Measurements from ENCODE around the gene SH3BP4. TPM values are rescaled to one million over a fixed set of nuclear protein-coding genes. Genes with fewer than 3 reads are reported as not detected.

The SH3BP4 gene
- total RNA-seq, 1 donor from 2014 or later: 67.6 TPM

DNA sequence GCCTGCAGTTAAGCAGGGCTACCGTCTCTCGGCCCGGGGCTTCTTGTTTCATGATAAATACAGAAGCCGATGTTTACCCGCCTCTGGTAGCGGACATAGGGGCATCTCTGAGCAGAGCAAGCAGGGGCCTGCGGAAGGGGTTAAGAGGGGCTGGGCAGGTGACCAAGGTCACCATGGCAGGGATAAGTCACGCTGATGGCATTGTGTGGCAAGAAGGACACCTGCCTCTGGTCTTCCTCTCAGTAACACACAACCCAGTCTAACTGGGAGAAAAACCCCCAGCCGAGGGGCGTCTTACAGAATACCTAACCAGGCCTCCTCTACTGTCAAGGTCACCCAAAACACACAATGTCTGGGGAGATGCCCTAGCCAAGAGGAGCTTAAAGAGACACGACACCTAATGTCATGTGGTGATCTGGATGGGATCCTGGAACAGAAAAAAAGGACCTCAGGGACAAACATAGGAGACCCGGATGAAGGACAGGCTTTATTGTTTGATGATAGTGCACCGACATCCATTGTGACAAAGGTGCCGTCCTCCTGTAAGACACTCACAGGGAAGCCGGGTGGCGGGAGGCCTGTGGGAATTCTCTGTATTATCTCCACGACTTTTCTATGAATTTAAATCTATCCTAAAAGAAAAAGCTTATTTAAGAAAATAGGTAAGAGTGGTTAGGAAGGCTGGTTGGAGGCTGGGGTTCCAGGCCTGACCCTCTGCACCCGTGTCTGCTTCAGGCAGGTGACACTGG is 24.8 kb downstream of the SH3BP4 start:
- no peak overlapping the region for H3K4me3 ChIP-seq (ENCODE audit: low read depth, low read length)
- no peak for DNase-seq (ENCODE audit: low read depth)
- TF ChIP-seq CTCF (conservative IDR thresholded peaks at IDR 0.05; ENCODE audit: low read depth, low read length): no peak

DNA sequence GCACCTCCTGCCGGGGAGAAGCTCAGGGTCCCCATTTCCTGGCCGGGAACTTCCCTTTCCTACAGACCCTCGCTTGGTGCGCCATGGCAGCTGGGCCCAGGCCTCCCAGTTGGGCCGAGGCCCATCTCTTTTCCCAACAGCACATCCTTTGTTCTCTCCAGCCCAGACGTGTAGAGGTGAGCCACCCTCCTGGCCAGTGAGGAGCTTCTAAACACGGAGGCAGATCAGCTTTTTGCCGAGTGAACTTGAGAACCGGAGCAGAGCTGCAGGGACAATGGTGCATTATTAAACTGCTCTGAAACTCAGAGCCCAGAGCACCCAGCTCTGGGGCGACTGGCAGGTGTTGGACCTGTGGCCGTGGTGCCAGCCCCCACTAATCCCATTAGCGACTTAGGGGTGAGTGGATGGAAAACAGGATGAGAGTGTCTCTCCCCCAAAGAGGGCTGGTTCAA is 25.4 kb downstream of the SH3BP4 start:
- DNase-seq (ENCODE audit: low read depth): no peak
- H3K4me3 ChIP-seq (ENCODE audit: low read depth, low read length): no peak overlapping the region
- no peak for TF ChIP-seq CTCF (conservative IDR thresholded peaks at IDR 0.05; ENCODE audit: low read depth, low read length)

- no peak for DNase-seq (ENCODE audit: low read depth)
- peak overlapping the region; percentile 19 for H3K4me3 ChIP-seq (ENCODE audit: low read depth, low read length)
- no peak for TF ChIP-seq CTCF (conservative IDR thresholded peaks at IDR 0.05; ENCODE audit: low read depth, low read length)
These were observed 26.8 kb downstream of the SH3BP4 start for GRCh38 chr2:234978466-234979203.

GRCh38 chr2:234979204-234980167 is 27.7 kb downstream of the SH3BP4 start:
- TF ChIP-seq CTCF (conservative IDR thresholded peaks at IDR 0.05; ENCODE audit: low read depth, low read length): no peak
- H3K4me3 ChIP-seq (ENCODE audit: low read depth, low read length): no peak overlapping the region
- no peak for DNase-seq (ENCODE audit: low read depth)

- H3K4me3 ChIP-seq (ENCODE audit: low read depth, low read length): no peak overlapping the region
- no peak for DNase-seq (ENCODE audit: low read depth)
- TF ChIP-seq CTCF (conservative IDR thresholded peaks at IDR 0.05; ENCODE audit: low read depth, low read length): no peak
These were observed 28.8 kb downstream of the SH3BP4 start for GRCh38 chr2:234980451-234981187.

All from epithelial cell of proximal tubule (primary cell).